C4-2B (cell line): ENCODE data around the gene MICAL3.

Experiments
- H3K27ac ChIP-seq: fragments of 450-650 bp; 2 replicates; pipeline ENCODE4 v1.5.1; 2017
- CTCF ChIP-seq: fragments of 450-650 bp; conservative IDR thresholded peaks from 2 replicates; pipeline ENCODE4 v1.5.1; 2017; ENCODE audit warnings: mild to moderate bottlenecking
- ZFX ChIP-seq: fragments of 450-650 bp; IDR thresholded peaks from 2 replicates; pipeline ENCODE4 v1.6.1; 2017

MICAL3 gene

GRCh38 chr22:17916226-17916889 lies 108.0 kb downstream of the MICAL3 start:
- no peak overlapping the region for H3K27ac ChIP-seq
- TF ChIP-seq CTCF (no peak), ZFX (no peak)

- TF ChIP-seq ZFX = no peak
- TF ChIP-seq CTCF = no peak
Observed at GRCh38 chr22:17915676-17916075, 108.7 kb downstream of the MICAL3 start.

GRCh38 chr22:17915188-17915587 lies 109.2 kb downstream of the MICAL3 start:
- no peak for TF ChIP-seq ZFX
- TF ChIP-seq CTCF = no peak
- no peak overlapping the region for H3K27ac ChIP-seq

More at GRCh38 chr22:17915676-17916075, 108.7 kb downstream of the MICAL3 start:
- no peak overlapping the region for H3K27ac ChIP-seq

GRCh38 chr22:17914474-17914873 lies 109.9 kb downstream of the MICAL3 start:
- TF ChIP-seq ZFX = no peak
- TF ChIP-seq CTCF = no peak
- no peak overlapping the region for H3K27ac ChIP-seq

- TF ChIP-seq CTCF (no peak), ZFX (no peak)
- H3K27ac ChIP-seq = no peak overlapping the region
Observed at GRCh38 chr22:17913801-17914347, 110.5 kb downstream of the MICAL3 start.

GRCh38 chr22:17912945-17913721 lies 111.2 kb downstream of the MICAL3 start:
- no peak overlapping the region for H3K27ac ChIP-seq

More at GRCh38 chr22:17912945-17913721, 111.2 kb downstream of the MICAL3 start:
- TF ChIP-seq ZFX = no peak
- no peak for TF ChIP-seq CTCF
